ENCODE measurements around the gene OR5W2. TPM values are rescaled to one million over a fixed set of nuclear protein-coding genes. Genes with fewer than 3 reads are reported as not detected.

The OR5W2 gene
- total RNA-seq: not detected in 2 replicates

DNA sequence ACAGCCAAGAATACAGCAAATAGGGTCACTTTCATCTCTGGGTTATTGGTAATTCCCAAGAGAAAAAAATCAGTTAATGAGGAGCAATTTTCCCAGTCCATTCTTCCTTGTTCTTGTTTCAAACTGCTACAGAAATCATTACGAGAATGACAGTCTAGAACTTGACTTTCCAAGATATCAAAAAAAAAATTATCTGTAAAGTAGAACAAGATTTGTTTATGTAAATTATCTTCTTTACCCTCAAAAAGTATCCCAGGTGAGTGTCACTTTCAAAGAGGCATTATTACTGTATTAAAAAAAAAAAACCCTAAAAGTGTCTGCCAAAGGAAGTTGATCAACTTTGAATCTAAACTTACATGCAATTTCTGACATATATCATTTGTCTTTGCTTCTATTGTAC is at the start of gene OR5W2:
OR5W2 (minus strand) TSS at position 101 of the 400 bp plus-strand sequence; CDS start at position 101, 0 bp downstream.

DNA sequence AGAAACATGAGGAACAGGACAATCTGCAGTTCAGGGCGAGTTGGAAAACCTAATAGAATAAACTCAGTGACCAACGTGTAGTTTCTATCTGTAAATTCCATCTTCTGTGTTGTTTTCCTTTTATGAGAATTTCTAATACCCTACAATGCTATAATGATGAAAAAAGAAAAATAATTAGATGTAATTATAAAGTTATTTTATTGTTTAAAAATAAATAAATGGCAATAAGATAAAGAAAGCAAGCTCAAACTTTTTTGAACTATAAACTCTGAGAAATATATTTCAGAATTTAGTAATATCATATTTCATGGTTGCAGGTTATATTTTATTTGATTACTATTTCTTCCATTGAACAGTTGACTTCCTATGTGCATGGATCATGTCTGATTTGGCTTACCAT is 21.9 kb upstream of the OR5W2 start, which contains the start of gene OR5I1:
OR5I1 (minus strand) TSS at position 101 of the 400 bp plus-strand sequence; CDS start at position 101, 0 bp downstream.

DNA sequence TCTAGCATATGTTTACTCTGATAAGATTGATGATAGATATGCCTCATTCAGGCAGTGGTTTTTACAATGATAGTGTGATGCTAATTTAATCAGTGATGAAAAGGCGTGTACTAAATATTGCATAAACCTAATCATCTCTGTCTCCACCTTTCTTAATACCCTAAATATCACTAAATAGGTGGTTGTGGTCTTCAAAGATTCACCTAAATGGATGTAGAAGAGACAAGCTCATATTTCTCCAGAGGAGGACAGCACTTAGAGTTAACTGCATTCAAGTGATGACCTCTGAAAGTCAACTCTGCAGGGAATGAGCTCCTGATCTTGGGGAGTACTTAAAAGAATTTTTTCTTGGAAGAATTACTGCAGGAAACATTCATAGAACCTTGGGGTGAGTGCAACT is 31.4 kb downstream of the OR5W2 start, which contains the start of gene TRIM51:
TRIM51 (plus strand) TSS at position 301 of the 400 bp plus-strand sequence. CDS start 2,132 bp downstream, outside the sequence.

Other genes with a start within 250 kb of the OR5W2 start
- not detected in 2 replicates for gene OR5D13, start 141.1 kb downstream of the OR5W2 start, total RNA-seq
- not detected in 2 replicates for gene OR5D14, start 119.0 kb downstream of the OR5W2 start, total RNA-seq
- gene OR5L1, start 103.2 kb downstream of the OR5W2 start, total RNA-seq: not detected in 2 replicates
- gene OR5D18, start 95.0 kb downstream of the OR5W2 start, total RNA-seq: not detected in 2 replicates
- gene OR5L2, start 87.4 kb downstream of the OR5W2 start, total RNA-seq: not detected in 2 replicates
- gene OR5D16, start 75.8 kb downstream of the OR5W2 start, total RNA-seq: not detected in 2 replicates
- not detected in 2 replicates for gene TRIM51, start 31.3 kb downstream of the OR5W2 start, total RNA-seq
- not detected in 2 replicates for gene OR5I1, start 21.8 kb upstream of the OR5W2 start, total RNA-seq
- not detected in 2 replicates for gene OR10AG1, start 55.4 kb upstream of the OR5W2 start, total RNA-seq
- not detected in 2 replicates for gene OR5F1, start 80.0 kb upstream of the OR5W2 start, total RNA-seq
- under 0.01 TPM in 1 of 2 replicates, not detected in the other for gene OR5AS1, start 113.1 kb upstream of the OR5W2 start, total RNA-seq
- not detected in 2 replicates for gene OR8I2, start 178.7 kb upstream of the OR5W2 start, total RNA-seq
- not detected in 2 replicates for gene OR8H2, start 189.1 kb upstream of the OR5W2 start, total RNA-seq
- not detected in 2 replicates for gene OR8H3, start 207.8 kb upstream of the OR5W2 start, total RNA-seq
- gene OR8J3, start 225.6 kb upstream of the OR5W2 start, total RNA-seq: under 0.01 TPM in 1 of 2 replicates, not detected in the other
- not detected in 2 replicates for gene OR8K5, start 245.7 kb upstream of the OR5W2 start, total RNA-seq